NOMO-1 treated with DMSO at 0.1 percent for 48 hours (cell line): ENCODE data around the gene CIBAR2.

Source experiments
- DNase-seq: peaks from one replicate; lab custom pipeline; 2025; ENCODE audit not compliant: unreplicated experiment; lab: John Stamatoyannopoulos, UW

Gene CIBAR2

GRCh38 chr16:85103114-85104079, 8.9 kb downstream of the CIBAR2 start:
- DNase-seq: peak; percentile 43

GRCh38 chr16:85101956-85102630, 10.2 kb downstream of the CIBAR2 start:
- DNase-seq: peak; percentile 28

GRCh38 chr16:85100265-85100664, 12.0 kb downstream of the CIBAR2 start:
- no peak for DNase-seq

GRCh38 chr16:85098565-85098964, 13.7 kb downstream of the CIBAR2 start:
- DNase-seq: no peak

GRCh38 chr16:85096921-85097320, 15.4 kb downstream of the CIBAR2 start:
- no peak for DNase-seq

GRCh38 chr16:85094812-85095211, 17.5 kb downstream of the CIBAR2 start:
- DNase-seq: no peak

- DNase-seq: no peak
Measured at GRCh38 chr16:85094176-85094805, 18.0 kb downstream of the CIBAR2 start.

GRCh38 chr16:85093705-85094104, 18.6 kb downstream of the CIBAR2 start:
- DNase-seq: no peak

GRCh38 chr16:85092851-85093250, 19.4 kb downstream of the CIBAR2 start:
- no peak for DNase-seq

- DNase-seq: no peak
Measured at GRCh38 chr16:85092309-85092708, 20.0 kb downstream of the CIBAR2 start.

- DNase-seq: no peak
Measured at GRCh38 chr16:85091522-85091910, 20.8 kb downstream of the CIBAR2 start.

- DNase-seq: peak; percentile 52
Measured at GRCh38 chr16:85090873-85091521, 21.3 kb downstream of the CIBAR2 start.

GRCh38 chr16:85090181-85090580, 22.1 kb downstream of the CIBAR2 start:
- no peak for DNase-seq

- no peak for DNase-seq
Measured at GRCh38 chr16:85089525-85089924, 22.7 kb downstream of the CIBAR2 start.

- DNase-seq: no peak
Measured at GRCh38 chr16:85088570-85089199, 23.6 kb downstream of the CIBAR2 start.

GRCh38 chr16:85087899-85088569, 24.2 kb downstream of the CIBAR2 start:
- DNase-seq: no peak

GRCh38 chr16:85086347-85087291, 25.7 kb downstream of the CIBAR2 start:
- DNase-seq: peak; percentile 55

- no peak for DNase-seq
Measured at GRCh38 chr16:85085721-85086120, 26.6 kb downstream of the CIBAR2 start.
